ENCODE data around the gene PTPRG.

- TF ChIP-seq, protein P1, sequence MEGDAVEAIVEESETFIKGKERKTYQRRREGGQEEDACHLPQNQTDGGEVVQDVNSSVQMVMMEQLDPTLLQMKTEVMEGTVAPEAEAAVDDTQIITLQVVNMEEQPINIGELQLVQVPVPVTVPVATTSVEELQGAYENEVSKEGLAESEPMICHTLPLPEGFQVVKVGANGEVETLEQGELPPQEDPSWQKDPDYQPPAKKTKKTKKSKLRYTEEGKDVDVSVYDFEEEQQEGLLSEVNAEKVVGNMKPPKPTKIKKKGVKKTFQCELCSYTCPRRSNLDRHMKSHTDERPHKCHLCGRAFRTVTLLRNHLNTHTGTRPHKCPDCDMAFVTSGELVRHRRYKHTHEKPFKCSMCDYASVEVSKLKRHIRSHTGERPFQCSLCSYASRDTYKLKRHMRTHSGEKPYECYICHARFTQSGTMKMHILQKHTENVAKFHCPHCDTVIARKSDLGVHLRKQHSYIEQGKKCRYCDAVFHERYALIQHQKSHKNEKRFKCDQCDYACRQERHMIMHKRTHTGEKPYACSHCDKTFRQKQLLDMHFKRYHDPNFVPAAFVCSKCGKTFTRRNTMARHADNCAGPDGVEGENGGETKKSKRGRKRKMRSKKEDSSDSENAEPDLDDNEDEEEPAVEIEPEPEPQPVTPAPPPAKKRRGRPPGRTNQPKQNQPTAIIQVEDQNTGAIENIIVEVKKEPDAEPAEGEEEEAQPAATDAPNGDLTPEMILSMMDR (IDR thresholded peaks at IDR 0.05), result no peak
- TF ChIP-seq POLR2A (IDR thresholded peaks at IDR 0.05), result no peak
Observed at GRCh38 chr3:61989681-61990080, 428.3 kb downstream of the PTPRG start.

Data from adrenal gland (tissue), 5 donors.